Islet of Langerhans (tissue), 1 donor: ENCODE results near the gene LCMT2.

Source experiments
- FAIRE-seq: peaks from one replicate; lab custom pipeline; 2011; peaks lifted over from hg19 to GRCh38; lab: Jason Lieb, UNC

LCMT2 gene

GRCh38 chr15:43275740-43276562, 54.4 kb downstream of the LCMT2 start:
- FAIRE-seq = no peak

GRCh38 chr15:43274136-43274535, 56.2 kb downstream of the LCMT2 start:
- no peak for FAIRE-seq
